Progenitor cell of endocrine pancreas (in vitro differentiated cells): ENCODE data around the gene ARHGAP25. TPM values are rescaled to one million over a fixed set of nuclear protein-coding genes. Genes with fewer than 3 reads are reported as not detected.

Experiments
- DNase-seq: peaks from one replicate; pipeline ENCODE4 v3.0.0; 2021; ENCODE audit warnings: low spot score; ENCODE audit not compliant: unreplicated experiment
- H3K27ac Mint-ChIP-seq: 2 replicates; pipeline ENCODE4 v1.8.0; 2021; ENCODE audit warnings: mild to moderate bottlenecking, moderate library complexity, mixed read lengths
- H3K27me3 Mint-ChIP-seq: 2 replicates; pipeline ENCODE4 v1.8.0; 2021; ENCODE audit warnings: mixed read lengths
- H3K36me3 Mint-ChIP-seq: 2 replicates; pipeline ENCODE4 v1.8.0; 2022; ENCODE audit warnings: mixed read lengths; ENCODE audit not compliant: insufficient read depth
- H3K4me1 Mint-ChIP-seq: 2 replicates; pipeline ENCODE4 v1.8.0; 2021; ENCODE audit warnings: low read depth, mixed read lengths
- H3K4me3 Mint-ChIP-seq: 2 replicates; pipeline ENCODE4 v1.8.0; 2021; ENCODE audit warnings: low read depth, mild to moderate bottlenecking, moderate library complexity, mixed read lengths
- H3K9me3 Mint-ChIP-seq: 2 replicates; pipeline ENCODE4 v1.8.0; 2021; ENCODE audit warnings: low read depth, mixed read lengths
- total RNA-seq: library from RNA; stranded (reverse); gene quantifications from 2 replicates; pipeline ENCODE4 v1.2.1, GENCODE V29; 2021
- TF ChIP-seq, protein P1 (sequence below): fragments of 200-600 bp; sonication (generic); IDR thresholded peaks from one replicate; pipeline ENCODE4 v1.5.0; 2021; ENCODE audit warnings: antibody characterized with exemption, mild to moderate bottlenecking; ENCODE audit not compliant: unreplicated experiment

ARHGAP25 gene
- total RNA-seq, 1 donor from 2014 or later: 1.3 TPM

DNA sequence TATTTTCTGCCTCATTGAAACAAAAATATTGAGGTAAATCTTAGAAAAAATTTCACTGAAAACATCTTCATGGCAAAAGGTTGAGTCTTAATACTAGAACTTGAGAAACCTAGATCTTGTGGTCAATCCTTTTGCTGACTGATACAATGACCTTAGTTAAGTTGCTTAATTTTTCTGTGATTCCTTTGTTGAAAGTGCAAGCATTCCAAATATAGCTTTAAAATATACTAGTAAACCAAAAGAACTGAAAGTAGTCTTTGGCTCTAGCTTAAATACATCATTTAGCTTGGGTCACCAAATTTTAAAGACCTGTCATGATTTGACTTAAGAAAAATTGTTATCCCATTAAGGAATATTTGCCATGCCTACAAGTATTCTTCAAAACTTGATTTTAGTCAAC is 119.9 kb downstream of the ARHGAP25 start:
- peaks cover 26% of the 10 kb centered on the region for H3K27me3 Mint-ChIP-seq
- H3K36me3 Mint-ChIP-seq: no peaks in the 10 kb centered on the region
- no peak overlapping the region for H3K27ac Mint-ChIP-seq
- DNase-seq: no peak
- TF ChIP-seq, protein P1, sequence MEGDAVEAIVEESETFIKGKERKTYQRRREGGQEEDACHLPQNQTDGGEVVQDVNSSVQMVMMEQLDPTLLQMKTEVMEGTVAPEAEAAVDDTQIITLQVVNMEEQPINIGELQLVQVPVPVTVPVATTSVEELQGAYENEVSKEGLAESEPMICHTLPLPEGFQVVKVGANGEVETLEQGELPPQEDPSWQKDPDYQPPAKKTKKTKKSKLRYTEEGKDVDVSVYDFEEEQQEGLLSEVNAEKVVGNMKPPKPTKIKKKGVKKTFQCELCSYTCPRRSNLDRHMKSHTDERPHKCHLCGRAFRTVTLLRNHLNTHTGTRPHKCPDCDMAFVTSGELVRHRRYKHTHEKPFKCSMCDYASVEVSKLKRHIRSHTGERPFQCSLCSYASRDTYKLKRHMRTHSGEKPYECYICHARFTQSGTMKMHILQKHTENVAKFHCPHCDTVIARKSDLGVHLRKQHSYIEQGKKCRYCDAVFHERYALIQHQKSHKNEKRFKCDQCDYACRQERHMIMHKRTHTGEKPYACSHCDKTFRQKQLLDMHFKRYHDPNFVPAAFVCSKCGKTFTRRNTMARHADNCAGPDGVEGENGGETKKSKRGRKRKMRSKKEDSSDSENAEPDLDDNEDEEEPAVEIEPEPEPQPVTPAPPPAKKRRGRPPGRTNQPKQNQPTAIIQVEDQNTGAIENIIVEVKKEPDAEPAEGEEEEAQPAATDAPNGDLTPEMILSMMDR: no peak
- no peaks in the 10 kb centered on the region for H3K9me3 Mint-ChIP-seq
- H3K4me3 Mint-ChIP-seq: no peak overlapping the region
- peaks cover 4% of the 10 kb centered on the region for H3K4me1 Mint-ChIP-seq

GRCh38 chr2:68855550-68855949 is 120.9 kb downstream of the ARHGAP25 start:
- TF ChIP-seq, protein P1: no peak
- Mint-ChIP-seq H3K36me3 (no peaks in the 10 kb centered on the region), H3K27me3 (peaks cover 32% of the 10 kb centered on the region), H3K9me3 (no peaks in the 10 kb centered on the region), H3K4me3 (no peak overlapping the region), H3K4me1 (peaks cover under 1% of the 10 kb centered on the region), H3K27ac (no peak overlapping the region)
- no peak for DNase-seq

- Mint-ChIP-seq H3K9me3 (no peaks in the 10 kb centered on the region), H3K36me3 (no peaks in the 10 kb centered on the region), H3K27ac (no peak overlapping the region), H3K27me3 (peaks cover 40% of the 10 kb centered on the region), H3K4me3 (no peak overlapping the region), H3K4me1 (no peaks in the 10 kb centered on the region)
- DNase-seq: no peak
- TF ChIP-seq, protein P1: no peak
Measured at GRCh38 chr2:68857202-68857845, 122.7 kb downstream of the ARHGAP25 start.

GRCh38 chr2:68857855-68858456 is 123.3 kb downstream of the ARHGAP25 start:
- TF ChIP-seq, protein P1: no peak
- H3K9me3 Mint-ChIP-seq: no peaks in the 10 kb centered on the region
- peaks cover 40% of the 10 kb centered on the region for H3K27me3 Mint-ChIP-seq

DNA sequence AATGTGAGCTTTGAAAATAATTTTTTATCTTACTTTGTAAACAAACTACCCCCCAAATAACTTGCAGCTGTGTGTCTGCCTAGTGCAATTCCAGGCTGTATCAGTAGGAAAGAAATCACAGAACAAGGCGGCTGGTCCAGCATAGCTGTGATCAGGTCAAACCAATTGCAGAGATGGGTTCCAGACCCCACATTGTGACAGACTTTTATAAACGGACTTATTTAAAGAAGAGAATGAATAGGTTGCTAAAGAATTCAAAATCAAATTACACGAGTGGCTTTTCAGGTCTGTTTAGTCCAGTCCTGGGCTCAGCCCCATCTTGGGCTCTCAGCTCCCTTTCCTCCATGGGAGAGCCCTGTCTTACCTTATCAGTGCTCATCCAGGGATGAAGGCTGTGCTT is 125.5 kb downstream of the ARHGAP25 start:
- TF ChIP-seq, protein P1: no peak
- Mint-ChIP-seq H3K4me3 (no peak overlapping the region), H3K9me3 (no peaks in the 10 kb centered on the region), H3K27me3 (peaks cover 52% of the 10 kb centered on the region), H3K36me3 (no peaks in the 10 kb centered on the region), H3K27ac (no peak overlapping the region), H3K4me1 (no peaks in the 10 kb centered on the region)
- DNase-seq: no peak

More at GRCh38 chr2:68857855-68858456, 123.3 kb downstream of the ARHGAP25 start:
- Mint-ChIP-seq H3K4me3 (no peak overlapping the region), H3K4me1 (no peaks in the 10 kb centered on the region), H3K36me3 (no peaks in the 10 kb centered on the region), H3K27ac (no peak overlapping the region)
- no peak for DNase-seq
